Cerebellar nuclear complex (tissue), 1 donor: ENCODE results near the gene ALOXE3.

Experiments
- DNase-seq, 2 experiments: peaks; one replicate each; lab custom pipeline; 2025; lab: John Stamatoyannopoulos, UW

ALOXE3 gene

DNA sequence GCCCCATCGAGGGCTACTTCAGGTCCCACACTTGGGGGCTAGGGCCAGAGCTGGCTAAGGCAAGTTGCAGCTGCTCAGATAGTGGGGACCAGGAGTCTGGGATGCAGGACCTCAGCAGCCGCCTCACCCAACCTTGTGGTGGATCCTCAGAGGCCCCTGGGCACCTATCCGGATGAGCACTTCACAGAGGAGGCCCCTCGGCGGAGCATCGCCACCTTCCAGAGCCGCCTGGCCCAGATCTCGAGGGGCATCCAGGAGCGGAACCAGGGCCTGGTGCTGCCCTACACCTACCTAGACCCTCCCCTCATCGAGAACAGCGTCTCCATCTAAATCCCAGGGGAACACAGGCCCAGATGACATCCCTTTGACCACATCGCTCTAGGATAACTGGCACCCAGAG, 70.1 kb downstream of the ALOXE3 start:
- DNase-seq, result no peak

DNA sequence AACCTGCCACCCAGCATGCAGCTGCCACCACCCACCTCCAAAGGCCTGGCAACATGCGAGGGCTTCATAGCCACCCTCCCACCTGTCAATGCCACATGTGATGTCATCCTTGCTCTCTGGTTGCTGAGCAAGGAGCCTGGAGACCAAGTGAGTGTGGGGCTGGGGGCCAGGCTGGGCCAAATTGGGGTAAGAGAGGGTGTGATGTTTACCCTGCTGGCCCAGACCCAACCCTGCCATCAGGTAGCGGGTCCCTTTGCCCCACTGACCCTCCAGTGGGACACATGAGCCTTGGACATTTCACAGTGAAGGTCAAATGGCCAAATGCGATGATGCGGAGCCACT, 70.6 kb downstream of the ALOXE3 start:
- DNase-seq, result no peak

DNA sequence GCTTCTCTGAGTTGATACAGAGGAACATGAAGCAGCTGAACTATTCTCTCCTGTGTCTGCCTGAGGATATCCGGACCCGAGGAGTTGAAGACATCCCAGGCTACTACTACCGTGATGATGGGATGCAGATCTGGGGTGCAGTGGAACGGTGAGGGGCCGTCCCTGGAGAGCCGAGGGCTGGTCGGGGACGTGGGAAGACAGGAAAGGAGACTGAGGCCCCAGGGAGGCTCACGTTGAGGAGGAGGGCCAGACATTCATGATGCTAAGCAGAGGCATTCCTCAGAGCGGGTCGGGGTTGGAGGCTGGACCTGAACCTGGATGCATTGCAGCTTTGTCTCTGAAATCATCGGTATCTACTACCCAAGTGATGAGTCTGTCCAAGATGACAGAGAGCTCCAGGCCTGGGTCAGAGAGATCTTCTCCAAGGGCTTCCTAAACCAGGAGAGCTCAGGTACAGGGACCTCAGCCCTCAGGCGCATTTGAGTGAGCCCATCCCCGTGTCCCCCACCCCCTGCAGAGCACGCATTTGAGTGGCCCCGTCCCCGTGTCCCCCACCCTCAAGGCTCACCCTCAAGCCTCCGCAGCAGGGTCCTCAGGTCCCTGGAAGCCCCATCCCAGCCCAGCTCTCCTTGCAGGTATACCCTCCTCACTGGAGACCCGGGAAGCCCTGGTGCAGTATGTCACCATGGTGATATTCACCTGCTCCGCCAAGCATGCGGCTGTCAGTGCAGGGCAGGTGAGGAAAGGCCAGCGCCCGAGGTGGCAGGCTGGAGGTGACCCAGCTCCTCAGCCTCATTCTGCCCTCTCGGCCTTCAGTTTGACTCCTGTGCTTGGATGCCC, 71.2 kb downstream of the ALOXE3 start:
- no peak for DNase-seq

DNA sequence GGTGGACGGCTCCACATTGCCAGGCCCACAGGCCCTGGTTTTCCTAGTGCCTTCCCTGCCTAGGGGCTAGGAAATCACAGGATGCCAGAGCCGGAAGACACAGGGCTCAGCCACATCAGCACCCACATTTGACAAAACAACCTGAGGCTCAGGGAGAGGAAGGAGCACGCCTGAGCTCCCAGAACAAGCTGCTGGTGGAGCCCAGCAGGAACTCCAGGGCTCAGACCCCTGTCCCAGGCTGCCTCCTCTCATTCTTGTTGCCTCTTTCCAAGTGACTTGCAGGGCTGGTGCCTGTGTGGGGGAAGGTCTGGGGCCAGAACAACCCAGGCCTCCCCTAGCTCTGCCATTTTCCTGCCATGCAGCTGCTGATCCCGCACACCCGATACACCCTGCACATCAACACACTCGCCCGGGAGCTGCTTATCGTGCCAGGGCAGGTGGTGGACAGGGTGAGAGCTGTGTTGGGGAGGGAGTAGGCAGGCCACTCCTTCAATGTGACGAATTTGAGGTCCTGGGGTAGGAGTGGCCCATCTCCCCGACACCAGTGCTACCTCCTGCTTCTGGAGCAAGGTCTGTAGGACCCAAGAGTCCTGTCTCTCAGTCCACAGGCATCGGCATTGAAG, 71.9 kb downstream of the ALOXE3 start:
- no peak for DNase-seq
